ENCODE results near the gene CYBA. TPM values are rescaled to one million over a fixed set of nuclear protein-coding genes. Genes with fewer than 3 reads are reported as not detected.

Gene CYBA
- total and polyA plus RNA-seq, 2 of the 4 experiments (the other 2 are of a cell fraction): 65.6 to 169 TPM

DNA sequence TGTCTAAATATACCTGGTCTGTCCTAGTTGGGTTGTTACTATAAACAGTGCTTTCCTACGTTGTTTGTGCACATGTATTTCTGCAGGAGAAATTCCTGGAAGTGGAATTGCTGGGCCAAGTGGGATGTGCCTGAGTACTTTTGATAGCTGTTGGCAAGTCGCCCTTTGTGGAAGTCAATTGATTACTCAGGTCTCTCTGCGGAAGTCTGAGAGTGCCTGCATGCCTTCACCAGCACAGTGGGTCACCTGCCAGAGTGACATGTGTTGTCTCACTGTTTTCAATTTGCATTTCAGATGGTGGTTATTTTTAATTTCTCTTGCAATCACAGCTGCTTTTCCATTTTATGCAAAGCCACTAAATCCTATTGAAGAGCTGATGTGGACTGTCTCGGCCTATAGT is 14.3 kb upstream of the CYBA start:
- WGBS, 2 experiments (ENCODE audit: extremely low coverage in 2 of 2, insufficient read length in 1 of 2): no CpG with 5 or more reads among the region's 4 CpGs
- in situ Hi-C loops (cut with MboI; ENCODE audit: low sequenced_read_pairs) (no loop called here), intact Hi-C loops (cut with micrococcal nuclease) (no loop called here), dilution Hi-C loops (cut with HindIII; ENCODE audit: low sequenced_read_pairs, unreplicated experiment) (no loop called here)
- H3K79me1 ChIP-seq (ENCODE audit: low read depth in 1 of 2, low read length in 2 of 2): peaks cover 16 to 23% of the 10 kb centered on the region in 2 experiments
- H4K5ac ChIP-seq (ENCODE audit: low read depth, low read length): no peak overlapping the region
- H2BK5ac ChIP-seq (ENCODE audit: low read depth, low read length, poor library complexity, severe bottlenecking): no peak overlapping the region
- no peak overlapping the region for H3K4me3 ChIP-seq (ENCODE audit: insufficient read depth, low read depth, low read length)
- no peak overlapping the region for H4K8ac ChIP-seq (ENCODE audit: low read depth in 2 of 2, low read length in 2 of 2)
- H2BK20ac ChIP-seq (ENCODE audit: low read depth, low read length): no peak overlapping the region
- DNase-seq (no peak), ATAC-seq (ENCODE audit: low read depth) (no peak)
- no peaks in the 10 kb centered on the region for H3K27me3 ChIP-seq (ENCODE audit: control insufficient read depth, insufficient read depth, low read length)
- no peak overlapping the region for H3K27ac ChIP-seq (ENCODE audit: insufficient read depth, low read length)
- H3K56ac ChIP-seq (ENCODE audit: extremely low read depth, insufficient read depth, low read length): no peak overlapping the region
- POLR2A ChIA-PET (ENCODE audit: unreplicated experiment): no interaction called here
- H2BK120ac ChIP-seq (ENCODE audit: low read depth, low read length): no peak overlapping the region
- H3K14ac ChIP-seq (replicated peaks; ENCODE audit: low read depth, low read length): no peak overlapping the region
- H3K23ac ChIP-seq (ENCODE audit: low read depth, low read length): no peak overlapping the region
- no peak overlapping the region for H3K9ac ChIP-seq (ENCODE audit: low read depth, low read length)
- H4K20me1 ChIP-seq (ENCODE audit: insufficient read depth, low read length): no peaks in the 10 kb centered on the region
- H2AK5ac ChIP-seq (ENCODE audit: low read depth, low read length): no peak overlapping the region
- no TSS peak for BruUV-seq (replicated peaks)
- H2AFZ ChIP-seq (replicated peaks; ENCODE audit: low read length, poor library complexity): no peak overlapping the region
- no peaks in the 10 kb centered on the region for H3K9me1 ChIP-seq (ENCODE audit: insufficient read depth, low read length)
- H3K18ac ChIP-seq (ENCODE audit: low read depth, low read length): no peak overlapping the region
- H2AK9ac ChIP-seq (replicated peaks; ENCODE audit: low read depth, low read length, poor library complexity): no peak overlapping the region
- H4K91ac ChIP-seq (ENCODE audit: insufficient read depth, low read depth, low read length): no peak overlapping the region
- no peak for TF ChIP-seq NFE2L2 (IDR thresholded peaks at IDR 0.05; ENCODE audit: low read depth, low read length)
- TF ChIP-seq USF2 (IDR thresholded peaks at IDR 0.05; ENCODE audit: low read depth, low read length): no peak
- TF ChIP-seq MAFK (IDR thresholded peaks at IDR 0.05; ENCODE audit: low read depth, low read length): no peak
- no peak for TF ChIP-seq BHLHE40 (IDR thresholded peaks at IDR 0.05; ENCODE audit: low read depth, low read length)
- no peak for TF ChIP-seq FOS (IDR thresholded peaks at IDR 0.05; ENCODE audit: low read depth, low read length)
- TF ChIP-seq, protein P1, sequence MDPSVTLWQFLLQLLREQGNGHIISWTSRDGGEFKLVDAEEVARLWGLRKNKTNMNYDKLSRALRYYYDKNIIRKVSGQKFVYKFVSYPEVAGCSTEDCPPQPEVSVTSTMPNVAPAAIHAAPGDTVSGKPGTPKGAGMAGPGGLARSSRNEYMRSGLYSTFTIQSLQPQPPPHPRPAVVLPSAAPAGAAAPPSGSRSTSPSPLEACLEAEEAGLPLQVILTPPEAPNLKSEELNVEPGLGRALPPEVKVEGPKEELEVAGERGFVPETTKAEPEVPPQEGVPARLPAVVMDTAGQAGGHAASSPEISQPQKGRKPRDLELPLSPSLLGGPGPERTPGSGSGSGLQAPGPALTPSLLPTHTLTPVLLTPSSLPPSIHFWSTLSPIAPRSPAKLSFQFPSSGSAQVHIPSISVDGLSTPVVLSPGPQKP (IDR thresholded peaks at IDR 0.05; ENCODE audit: borderline replicate concordance, low read depth, low read length): no peak
- no peak for TF ChIP-seq CHD1 (IDR thresholded peaks at IDR 0.05; ENCODE audit: low read depth, low read length)
- no peak for TF ChIP-seq CTCF (conservative IDR thresholded peaks at IDR 0.05; ENCODE audit: low read depth, low read length)
- no peak for TF ChIP-seq CEBPB (IDR thresholded peaks at IDR 0.05; ENCODE audit: low read depth, low read length)
- TF ChIP-seq RAD21 (IDR thresholded peaks at IDR 0.05; ENCODE audit: low read length): no peak
- TF ChIP-seq RFX5 (IDR thresholded peaks at IDR 0.05; ENCODE audit: low read depth, low read length): no peak
- TF ChIP-seq MAZ (IDR thresholded peaks at IDR 0.05; ENCODE audit: borderline replicate concordance, low read depth, low read length): no peak
- H3K4me2 ChIP-seq (ENCODE audit: low read depth, low read length): no peak overlapping the region
- H3K9me3 ChIP-seq (ENCODE audit: control insufficient read depth, insufficient read depth, low read length): no peaks in the 10 kb centered on the region
- CTCF ChIA-PET: no interaction called here
- no peak overlapping the region for H3K4ac ChIP-seq (ENCODE audit: low read depth, low read length)
- no peaks in the 10 kb centered on the region for H3K4me1 ChIP-seq (ENCODE audit: control insufficient read depth, insufficient read depth, low read length)
- no peak overlapping the region for H2BK15ac ChIP-seq (ENCODE audit: low read depth, low read length)
- peaks cover 2% of the 10 kb centered on the region; the same call in 1 of the 2 replicates for H3K36me3 ChIP-seq (ENCODE audit: control insufficient read depth, insufficient read depth, low read length)

All from IMR-90 (cell line).